ENCODE data around the gene SPPL3.

The SPPL3 gene

GRCh38 chr12:120872487-120872886, 31.7 kb downstream of the SPPL3 start:
- Histone ChIP-seq H3K27ac (no peak overlapping the region), H3K27me3 (replicated peaks) (no peaks in the 10 kb centered on the region), H3K4me3 (ENCODE audit: low read depth, low read length) (no peak overlapping the region), H3K36me3 (replicated peaks) (no peaks in the 10 kb centered on the region)
- in situ Hi-C loops (cut with HindIII; ENCODE audit: low pct_ligation_motif_present, low sequenced_read_pairs), result no loop called here
- no peak for TF ChIP-seq CTCF (IDR thresholded peaks at IDR 0.05; ENCODE audit: low read depth, low read length, missing control alignments)
- DNase-seq, result no peak

- Histone ChIP-seq H3K27ac (no peak overlapping the region), H3K36me3 (replicated peaks) (no peaks in the 10 kb centered on the region), H3K27me3 (replicated peaks) (no peaks in the 10 kb centered on the region), H3K4me3 (ENCODE audit: low read depth, low read length) (no peak overlapping the region)
- in situ Hi-C loops (cut with HindIII; ENCODE audit: low pct_ligation_motif_present, low sequenced_read_pairs), result no loop called here
- TF ChIP-seq CTCF (IDR thresholded peaks at IDR 0.05; ENCODE audit: low read depth, low read length, missing control alignments), result no peak
- DNase-seq, result no peak
Measured at GRCh38 chr12:120870415-120870814, 33.7 kb downstream of the SPPL3 start.

GRCh38 chr12:120869376-120869775, 34.8 kb downstream of the SPPL3 start:
- H3K36me3 ChIP-seq (replicated peaks), result no peaks in the 10 kb centered on the region
- DNase-seq, result no peak
- in situ Hi-C loops (cut with HindIII; ENCODE audit: low pct_ligation_motif_present, low sequenced_read_pairs), result no loop called here
- H3K4me3 ChIP-seq (ENCODE audit: low read depth, low read length), result no peak overlapping the region
- H3K27ac ChIP-seq, result no peak overlapping the region
- no peak for TF ChIP-seq CTCF (IDR thresholded peaks at IDR 0.05; ENCODE audit: low read depth, low read length, missing control alignments)
- no peaks in the 10 kb centered on the region for H3K27me3 ChIP-seq (replicated peaks)

DNA sequence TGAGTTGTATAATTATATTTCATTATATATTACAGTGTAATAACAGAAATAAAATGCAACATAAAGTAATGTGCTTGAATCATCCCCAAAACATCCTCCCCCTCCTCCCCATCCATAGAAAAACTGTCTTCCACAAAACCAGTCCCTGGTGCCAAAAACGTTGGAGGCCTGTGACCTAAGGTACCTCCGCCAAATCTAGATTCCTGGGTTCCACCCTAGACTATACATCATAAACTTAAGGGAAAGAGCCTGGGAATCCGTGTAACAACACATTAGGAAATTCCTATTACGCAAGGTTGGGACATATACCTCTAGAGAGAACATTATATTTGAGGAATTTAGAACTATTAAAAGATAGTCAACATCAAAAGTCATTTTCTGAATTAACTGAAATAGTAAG, 38.0 kb downstream of the SPPL3 start:
- Histone ChIP-seq H3K27ac (no peak overlapping the region), H3K4me3 (ENCODE audit: low read depth, low read length) (no peak overlapping the region), H3K27me3 (replicated peaks) (no peaks in the 10 kb centered on the region), H3K36me3 (replicated peaks) (no peaks in the 10 kb centered on the region)
- in situ Hi-C loops (cut with HindIII; ENCODE audit: low pct_ligation_motif_present, low sequenced_read_pairs), result no loop called here
- DNase-seq, result no peak
- no peak for TF ChIP-seq CTCF (IDR thresholded peaks at IDR 0.05; ENCODE audit: low read depth, low read length, missing control alignments)

- Histone ChIP-seq H3K27me3 (replicated peaks) (no peaks in the 10 kb centered on the region), H3K4me3 (ENCODE audit: low read depth, low read length) (no peak overlapping the region), H3K27ac (no peak overlapping the region), H3K36me3 (replicated peaks) (no peaks in the 10 kb centered on the region)
- DNase-seq, result no peak
- in situ Hi-C loops (cut with HindIII; ENCODE audit: low pct_ligation_motif_present, low sequenced_read_pairs), result no loop called here
- TF ChIP-seq CTCF (IDR thresholded peaks at IDR 0.05; ENCODE audit: low read depth, low read length, missing control alignments), result no peak
Measured at GRCh38 chr12:120865098-120865497, 39.1 kb downstream of the SPPL3 start.

GRCh38 chr12:120862664-120863063, 41.5 kb downstream of the SPPL3 start:
- no peak overlapping the region for H3K27ac ChIP-seq
- in situ Hi-C loops (cut with HindIII; ENCODE audit: low pct_ligation_motif_present, low sequenced_read_pairs), result no loop called here
- no peak for DNase-seq
- H3K36me3 ChIP-seq (replicated peaks), result no peaks in the 10 kb centered on the region
- H3K27me3 ChIP-seq (replicated peaks), result no peaks in the 10 kb centered on the region
- H3K4me3 ChIP-seq (ENCODE audit: low read depth, low read length), result no peak overlapping the region
- TF ChIP-seq CTCF (IDR thresholded peaks at IDR 0.05; ENCODE audit: low read depth, low read length, missing control alignments), result no peak
